ENCODE data around the gene SPOPL.

DNA sequence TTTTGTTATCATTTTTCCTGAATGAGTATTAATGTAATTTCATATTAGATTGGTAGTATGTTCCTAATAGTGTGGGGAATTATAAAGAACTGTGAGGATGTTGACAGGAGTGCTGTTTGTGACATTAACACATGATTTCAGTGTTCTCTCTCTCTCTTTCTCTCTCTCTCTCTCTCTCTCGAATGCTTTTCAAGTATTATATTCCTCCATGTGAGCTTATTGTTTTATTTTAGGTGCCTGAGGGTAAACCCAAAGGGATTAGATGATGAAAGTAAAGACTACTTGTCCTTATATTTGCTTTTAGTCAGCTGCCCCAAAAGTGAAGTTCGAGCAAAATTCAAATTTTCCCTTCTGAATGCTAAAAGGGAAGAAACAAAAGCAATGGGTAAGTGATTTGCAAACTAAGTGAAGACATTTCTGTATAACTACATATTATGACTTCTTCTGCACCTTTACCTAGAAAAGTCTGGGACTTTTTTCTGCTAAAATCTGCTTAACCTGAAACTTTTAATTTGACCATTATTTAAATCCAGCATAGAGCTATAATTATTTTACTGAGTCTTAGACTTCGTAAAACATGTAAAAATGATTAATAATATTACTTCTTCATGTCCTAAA lies 49.2 kb downstream of the SPOPL start:
- TF ChIP-seq, protein P1, sequence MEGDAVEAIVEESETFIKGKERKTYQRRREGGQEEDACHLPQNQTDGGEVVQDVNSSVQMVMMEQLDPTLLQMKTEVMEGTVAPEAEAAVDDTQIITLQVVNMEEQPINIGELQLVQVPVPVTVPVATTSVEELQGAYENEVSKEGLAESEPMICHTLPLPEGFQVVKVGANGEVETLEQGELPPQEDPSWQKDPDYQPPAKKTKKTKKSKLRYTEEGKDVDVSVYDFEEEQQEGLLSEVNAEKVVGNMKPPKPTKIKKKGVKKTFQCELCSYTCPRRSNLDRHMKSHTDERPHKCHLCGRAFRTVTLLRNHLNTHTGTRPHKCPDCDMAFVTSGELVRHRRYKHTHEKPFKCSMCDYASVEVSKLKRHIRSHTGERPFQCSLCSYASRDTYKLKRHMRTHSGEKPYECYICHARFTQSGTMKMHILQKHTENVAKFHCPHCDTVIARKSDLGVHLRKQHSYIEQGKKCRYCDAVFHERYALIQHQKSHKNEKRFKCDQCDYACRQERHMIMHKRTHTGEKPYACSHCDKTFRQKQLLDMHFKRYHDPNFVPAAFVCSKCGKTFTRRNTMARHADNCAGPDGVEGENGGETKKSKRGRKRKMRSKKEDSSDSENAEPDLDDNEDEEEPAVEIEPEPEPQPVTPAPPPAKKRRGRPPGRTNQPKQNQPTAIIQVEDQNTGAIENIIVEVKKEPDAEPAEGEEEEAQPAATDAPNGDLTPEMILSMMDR (IDR thresholded peaks at IDR 0.05; ENCODE audit: low read depth, low read length, missing input control), result no peak
- TF ChIP-seq, protein P2, sequence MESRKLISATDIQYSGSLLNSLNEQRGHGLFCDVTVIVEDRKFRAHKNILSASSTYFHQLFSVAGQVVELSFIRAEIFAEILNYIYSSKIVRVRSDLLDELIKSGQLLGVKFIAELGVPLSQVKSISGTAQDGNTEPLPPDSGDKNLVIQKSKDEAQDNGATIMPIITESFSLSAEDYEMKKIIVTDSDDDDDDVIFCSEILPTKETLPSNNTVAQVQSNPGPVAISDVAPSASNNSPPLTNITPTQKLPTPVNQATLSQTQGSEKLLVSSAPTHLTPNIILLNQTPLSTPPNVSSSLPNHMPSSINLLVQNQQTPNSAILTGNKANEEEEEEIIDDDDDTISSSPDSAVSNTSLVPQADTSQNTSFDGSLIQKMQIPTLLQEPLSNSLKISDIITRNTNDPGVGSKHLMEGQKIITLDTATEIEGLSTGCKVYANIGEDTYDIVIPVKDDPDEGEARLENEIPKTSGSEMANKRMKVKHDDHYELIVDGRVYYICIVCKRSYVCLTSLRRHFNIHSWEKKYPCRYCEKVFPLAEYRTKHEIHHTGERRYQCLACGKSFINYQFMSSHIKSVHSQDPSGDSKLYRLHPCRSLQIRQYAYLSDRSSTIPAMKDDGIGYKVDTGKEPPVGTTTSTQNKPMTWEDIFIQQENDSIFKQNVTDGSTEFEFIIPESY (IDR thresholded peaks at IDR 0.05), result no peak
- no peak for TF ChIP-seq NR2F2 (IDR thresholded peaks at IDR 0.05)
- TF ChIP-seq MAX (IDR thresholded peaks at IDR 0.05), result no peak
- no peak for TF ChIP-seq SP1 (IDR thresholded peaks at IDR 0.05)
- TF ChIP-seq GABPA (IDR thresholded peaks at IDR 0.05 in 1 of 2, conservative IDR thresholded peaks at IDR 0.05 in 1 of 2), result no peak
- no peak for TF ChIP-seq HNF4G (IDR thresholded peaks at IDR 0.05)
- TF ChIP-seq TAF1 (conservative IDR thresholded peaks at IDR 0.05), result no peak
- TF ChIP-seq YY1 (IDR thresholded peaks at IDR 0.05), result no peak
- TF ChIP-seq, protein P3, sequence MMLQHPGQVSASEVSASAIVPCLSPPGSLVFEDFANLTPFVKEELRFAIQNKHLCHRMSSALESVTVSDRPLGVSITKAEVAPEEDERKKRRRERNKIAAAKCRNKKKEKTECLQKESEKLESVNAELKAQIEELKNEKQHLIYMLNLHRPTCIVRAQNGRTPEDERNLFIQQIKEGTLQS (IDR thresholded peaks at IDR 0.05), result no peak
- TF ChIP-seq RXRA (IDR thresholded peaks at IDR 0.05), result no peak
- TF ChIP-seq REST (IDR thresholded peaks at IDR 0.05), result no peak
- TF ChIP-seq RAD21 (IDR thresholded peaks at IDR 0.05), result no peak
- TF ChIP-seq FOXA1 (IDR thresholded peaks at IDR 0.05), result no peak

Measured in liver (tissue), 3 donors.